SK-N-SH treated with all-trans-retinoic acid at 6 μM for 48 hours (cell line): Measurements from ENCODE around the gene BCAR3.

Experiments
- ARNTL ChIP-seq: fragments of 450-650 bp; formaldehyde crosslinking; IDR thresholded peaks from 2 replicates; pipeline ENCODE4 v1.5.0; 2020; ENCODE audit warnings: low read depth, mild to moderate bottlenecking, moderate library complexity, borderline replicate concordance
- CSDC2 ChIP-seq: fragments of 250-450 bp; sonication (Bioruptor Pico); IDR thresholded peaks from 2 replicates; pipeline ENCODE4 v1.5.0; 2020; ENCODE audit warnings: mild to moderate bottlenecking, moderate library complexity
- ISL1 ChIP-seq: fragments of 250-450 bp; sonication (Bioruptor Pico); IDR thresholded peaks from 2 replicates; pipeline ENCODE4 v2.1.2; 2022; ENCODE audit warnings: mild to moderate bottlenecking, moderate library complexity
- OSR1 ChIP-seq: fragments of 250-450 bp; sonication (Bioruptor Pico); IDR thresholded peaks from 2 replicates; pipeline ENCODE4 v1.8.0; 2022; ENCODE audit warnings: moderate library complexity, mild to moderate bottlenecking, inconsistent platforms
- RARB ChIP-seq: fragments of 250-450 bp; sonication (Bioruptor Pico); IDR thresholded peaks from 2 replicates; pipeline ENCODE4 v1.8.0; 2021; ENCODE audit warnings: mild to moderate bottlenecking, moderate library complexity
- TCF4 ChIP-seq: fragments of 250-450 bp; sonication (Bioruptor Pico); IDR thresholded peaks from 2 replicates; pipeline ENCODE4 v1.8.0; 2021; ENCODE audit warnings: mild to moderate bottlenecking, moderate library complexity, borderline replicate concordance
- TSHZ2 ChIP-seq: fragments of 250-450 bp; sonication (Bioruptor Pico); IDR thresholded peaks from 2 replicates; pipeline ENCODE4 v1.5.0; 2020; ENCODE audit warnings: mild to moderate bottlenecking, moderate library complexity
- ZFP3 ChIP-seq: fragments of 250-450 bp; sonication (Bioruptor Pico); IDR thresholded peaks from 2 replicates; pipeline ENCODE4 v1.5.0; 2020; ENCODE audit warnings: mild to moderate bottlenecking, moderate library complexity
- ZFP30 ChIP-seq: fragments of 450-650 bp; formaldehyde crosslinking; IDR thresholded peaks from 2 replicates; pipeline ENCODE4 v1.5.0; 2022; ENCODE audit warnings: mild to moderate bottlenecking, moderate library complexity
- ZNF70 ChIP-seq: fragments of 450-650 bp; formaldehyde crosslinking; IDR thresholded peaks from 2 replicates; pipeline ENCODE4 v1.5.0; 2020; ENCODE audit warnings: mild to moderate bottlenecking, moderate library complexity
- ZNF8 ChIP-seq: fragments of 450-650 bp; formaldehyde crosslinking; IDR thresholded peaks from 2 replicates; pipeline ENCODE4 v1.5.0; 2020; ENCODE audit warnings: mild to moderate bottlenecking, moderate library complexity
- TF ChIP-seq, protein P1 (sequence below): fragments of 250-450 bp; sonication (Bioruptor Pico); IDR thresholded peaks from 2 replicates; pipeline ENCODE4 v1.8.0; 2020; ENCODE audit warnings: mild to moderate bottlenecking, moderate library complexity, borderline replicate concordance
- TF ChIP-seq, protein P2 (sequence below): fragments of 250-450 bp; sonication (Bioruptor Pico); IDR thresholded peaks from 2 replicates; pipeline ENCODE4 v1.8.0; 2021; ENCODE audit warnings: low read depth, mild to moderate bottlenecking, moderate library complexity, borderline replicate concordance

GRCh38 chr1:93591676-93592550, 89.7 kb downstream of the BCAR3 start:
- no peak for TF ChIP-seq ARNTL (CRISPR knock-in tag)
- TF ChIP-seq, protein P1, sequence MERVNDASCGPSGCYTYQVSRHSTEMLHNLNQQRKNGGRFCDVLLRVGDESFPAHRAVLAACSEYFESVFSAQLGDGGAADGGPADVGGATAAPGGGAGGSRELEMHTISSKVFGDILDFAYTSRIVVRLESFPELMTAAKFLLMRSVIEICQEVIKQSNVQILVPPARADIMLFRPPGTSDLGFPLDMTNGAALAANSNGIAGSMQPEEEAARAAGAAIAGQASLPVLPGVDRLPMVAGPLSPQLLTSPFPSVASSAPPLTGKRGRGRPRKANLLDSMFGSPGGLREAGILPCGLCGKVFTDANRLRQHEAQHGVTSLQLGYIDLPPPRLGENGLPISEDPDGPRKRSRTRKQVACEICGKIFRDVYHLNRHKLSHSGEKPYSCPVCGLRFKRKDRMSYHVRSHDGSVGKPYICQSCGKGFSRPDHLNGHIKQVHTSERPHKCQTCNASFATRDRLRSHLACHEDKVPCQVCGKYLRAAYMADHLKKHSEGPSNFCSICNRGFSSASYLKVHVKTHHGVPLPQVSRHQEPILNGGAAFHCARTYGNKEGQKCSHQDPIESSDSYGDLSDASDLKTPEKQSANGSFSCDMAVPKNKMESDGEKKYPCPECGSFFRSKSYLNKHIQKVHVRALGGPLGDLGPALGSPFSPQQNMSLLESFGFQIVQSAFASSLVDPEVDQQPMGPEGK (CRISPR knock-in tag), result no peak
- no peak for TF ChIP-seq OSR1 (CRISPR knock-in tag)
- no peak for TF ChIP-seq ZFP3
- no peak for TF ChIP-seq ZNF70 (CRISPR knock-in tag)
- no peak for TF ChIP-seq CSDC2 (CRISPR knock-in tag)
- no peak; the same call in 1 of the 2 replicates for TF ChIP-seq TCF4 (CRISPR knock-in tag)
- TF ChIP-seq ISL1 (CRISPR knock-in tag), result no peak
- TF ChIP-seq, protein P2, sequence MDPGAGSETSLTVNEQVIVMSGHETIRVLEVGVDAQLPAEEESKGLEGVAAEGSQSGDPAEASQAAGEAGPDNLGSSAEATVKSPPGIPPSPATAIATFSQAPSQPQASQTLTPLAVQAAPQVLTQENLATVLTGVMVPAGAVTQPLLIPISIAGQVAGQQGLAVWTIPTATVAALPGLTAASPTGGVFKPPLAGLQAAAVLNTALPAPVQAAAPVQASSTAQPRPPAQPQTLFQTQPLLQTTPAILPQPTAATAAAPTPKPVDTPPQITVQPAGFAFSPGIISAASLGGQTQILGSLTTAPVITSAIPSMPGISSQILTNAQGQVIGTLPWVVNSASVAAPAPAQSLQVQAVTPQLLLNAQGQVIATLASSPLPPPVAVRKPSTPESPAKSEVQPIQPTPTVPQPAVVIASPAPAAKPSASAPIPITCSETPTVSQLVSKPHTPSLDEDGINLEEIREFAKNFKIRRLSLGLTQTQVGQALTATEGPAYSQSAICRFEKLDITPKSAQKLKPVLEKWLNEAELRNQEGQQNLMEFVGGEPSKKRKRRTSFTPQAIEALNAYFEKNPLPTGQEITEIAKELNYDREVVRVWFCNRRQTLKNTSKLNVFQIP (CRISPR knock-in tag), result no peak
- TF ChIP-seq ZNF8 (CRISPR knock-in tag), result no peak
- no peak for TF ChIP-seq RARB (CRISPR knock-in tag)
- TF ChIP-seq ZFP30 (CRISPR knock-in tag), result no peak
- TF ChIP-seq TSHZ2 (CRISPR knock-in tag), result no peak
